ENCODE data around the gene FBXO21. TPM values are rescaled to one million over a fixed set of nuclear protein-coding genes. Genes with fewer than 3 reads are reported as not detected.
"Not testable (repeated sequence)": the region's sequence is repeated elsewhere in the genome, so short reads cannot be mapped to it uniquely, and the experiment has no call there.

The FBXO21 gene
- polyA plus RNA-seq, 4 donors = 58.0 to 64.6 (median 62.3) TPM

- no peak for DNase-seq (ENCODE audit: low read depth in 4 of 4, low spot score in 2 of 4)
These were observed 17.4 kb upstream of the FBXO21 start for GRCh38 chr12:117207675-117208074.

DNA sequence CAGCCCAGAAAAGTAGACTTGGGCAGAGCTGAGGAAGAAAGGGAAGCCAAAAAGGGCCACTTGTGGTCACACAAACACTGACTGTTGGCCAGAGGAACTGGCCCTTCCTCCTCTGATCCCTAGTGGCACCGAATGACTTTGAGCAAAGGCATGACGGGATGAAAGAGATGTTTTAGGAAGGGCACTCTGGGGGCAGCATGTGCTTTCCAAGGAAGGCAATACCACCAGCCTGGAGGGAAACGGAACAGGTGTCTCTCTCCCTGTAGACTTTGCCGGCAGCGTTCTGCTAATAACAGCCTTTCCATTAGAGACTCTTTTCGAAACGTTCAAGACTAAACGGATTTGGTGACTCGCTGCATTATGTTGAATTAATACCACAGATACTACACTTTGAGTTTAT is 12.3 kb upstream of the FBXO21 start:
- no peak for DNase-seq (ENCODE audit: low read depth in 4 of 4, low spot score in 2 of 4)

DNA sequence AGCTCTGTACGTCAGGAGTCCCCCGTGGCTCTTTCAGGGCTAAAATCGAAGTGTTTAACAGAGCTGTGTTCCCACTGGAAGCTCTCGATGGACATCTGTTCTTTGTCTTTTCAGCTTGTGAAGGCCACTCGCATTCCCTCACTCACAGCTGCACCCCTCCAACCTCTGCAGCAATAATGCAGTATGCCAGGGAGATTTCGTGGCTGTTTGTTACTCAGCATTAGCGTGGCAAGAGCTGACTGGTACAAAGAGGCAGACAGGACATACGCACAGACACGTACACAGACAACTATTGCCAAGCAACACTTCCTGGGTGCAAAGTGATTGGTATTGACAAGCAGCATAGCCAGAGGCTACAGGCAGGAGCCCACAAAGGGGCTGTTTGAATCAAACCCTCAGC is 11.8 kb upstream of the FBXO21 start:
- no peak for DNase-seq (ENCODE audit: low read depth in 4 of 4, low spot score in 2 of 4)

DNA sequence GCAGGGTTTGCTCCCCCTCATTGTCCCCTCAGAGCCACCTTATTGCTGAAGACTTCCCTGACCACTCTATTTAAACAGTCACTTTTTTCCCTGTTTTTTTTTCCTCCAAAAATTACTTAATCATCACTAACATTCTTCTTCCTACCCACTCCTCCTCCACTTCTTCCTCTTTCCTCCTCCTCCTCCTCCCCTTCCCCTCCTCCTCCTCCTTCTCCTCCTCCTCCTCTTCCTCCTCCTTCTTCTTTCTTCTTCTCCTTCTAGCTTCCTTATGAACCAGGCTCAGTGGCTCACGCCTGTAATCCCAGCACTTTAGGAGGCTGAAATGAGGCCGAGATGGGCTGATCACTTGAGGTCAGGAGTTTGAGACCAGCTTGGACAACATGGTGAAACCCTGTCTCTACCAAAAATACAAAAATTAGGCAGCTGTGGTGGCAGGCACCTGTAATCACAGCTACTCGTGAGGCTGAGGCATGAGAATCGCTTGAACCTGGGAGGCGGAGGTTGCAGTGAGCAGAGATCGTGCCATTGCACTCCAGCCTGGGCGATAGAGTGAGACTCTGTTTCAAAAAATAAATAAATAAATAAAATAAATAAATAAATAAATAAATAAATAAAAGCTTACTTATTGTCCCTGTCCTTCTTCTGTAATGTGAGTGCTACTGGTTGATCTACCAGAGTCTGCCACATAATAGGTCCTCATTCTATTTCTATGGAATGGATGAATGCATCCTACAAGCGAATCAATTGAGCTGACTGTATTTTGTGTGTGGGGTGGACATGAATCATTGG is 9.9 kb upstream of the FBXO21 start:
- DNase-seq (ENCODE audit: low read depth in 4 of 4, low spot score in 2 of 4) = not testable (repeated sequence)

DNA sequence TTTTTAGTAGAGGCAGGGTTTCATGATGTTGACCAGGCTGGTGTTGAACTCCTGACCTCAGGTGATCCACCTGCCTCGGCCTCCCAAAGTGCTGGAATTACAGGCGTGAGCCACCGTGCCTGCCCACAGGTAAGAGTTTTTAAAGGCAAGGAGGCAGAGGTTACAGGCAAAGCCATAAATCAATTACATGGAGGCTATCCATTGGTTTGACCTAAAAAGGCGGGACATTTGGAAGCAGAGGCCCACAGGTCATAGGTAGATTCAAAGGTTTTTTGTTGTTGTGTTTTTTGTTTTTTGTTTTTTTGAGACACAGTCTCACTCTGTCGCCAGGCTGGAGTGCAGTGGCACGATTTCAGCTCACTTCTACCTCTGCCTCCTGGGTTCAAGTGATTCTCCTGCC is 6.1 kb upstream of the FBXO21 start:
- DNase-seq (ENCODE audit: low read depth in 4 of 4, low spot score in 2 of 4) = not testable (repeated sequence)

DNA sequence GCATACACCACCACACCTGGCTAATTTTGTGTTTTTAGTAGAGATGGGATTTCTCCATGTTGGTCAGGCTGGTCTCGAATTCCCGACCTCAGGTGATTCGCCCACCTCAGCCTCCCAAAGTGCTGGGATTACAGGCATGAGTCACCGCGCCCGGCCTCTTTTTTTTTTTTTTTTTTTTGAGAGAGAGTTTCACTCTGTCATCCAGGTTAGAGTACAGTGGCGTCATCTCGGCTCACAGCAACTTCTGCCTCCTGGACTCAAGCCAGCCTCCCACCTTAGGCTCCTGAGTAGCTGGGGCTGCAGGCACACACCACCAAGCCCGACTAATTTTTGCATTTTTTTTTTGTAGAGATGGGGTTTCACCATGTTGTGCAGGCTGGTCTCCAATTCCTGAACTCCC is 4.8 kb upstream of the FBXO21 start:
- DNase-seq (ENCODE audit: low read depth in 4 of 4, low spot score in 2 of 4) = not testable (repeated sequence)

DNA sequence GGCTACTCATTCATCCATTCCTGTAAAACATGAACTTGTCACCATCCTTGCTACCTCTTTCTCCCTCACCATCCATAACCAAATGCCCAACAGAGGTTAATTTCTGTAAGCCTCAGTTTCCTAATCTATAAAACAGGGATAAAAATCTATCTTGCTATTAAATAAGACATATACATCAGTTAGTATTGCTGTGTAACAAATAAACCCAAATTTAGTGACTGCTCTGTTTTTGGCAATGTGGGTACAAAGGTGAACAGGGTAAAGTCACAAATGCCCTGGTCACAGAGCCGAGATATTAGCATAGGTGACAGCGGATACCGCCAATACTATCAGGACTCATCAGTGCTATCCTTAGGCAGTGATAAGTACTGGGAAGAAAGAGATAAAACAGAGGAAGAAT is 3.6 kb upstream of the FBXO21 start:
- no peak for DNase-seq (ENCODE audit: low read depth in 4 of 4, low spot score in 2 of 4)

GRCh38 chr12:117192581-117192980 is 2.3 kb upstream of the FBXO21 start:
- DNase-seq (ENCODE audit: low read depth in 4 of 4, low spot score in 2 of 4) = not testable (repeated sequence)

GRCh38 chr12:117192057-117192456 is 1.8 kb upstream of the FBXO21 start:
- DNase-seq (ENCODE audit: low read depth in 4 of 4, low spot score in 2 of 4) = no peak

DNA sequence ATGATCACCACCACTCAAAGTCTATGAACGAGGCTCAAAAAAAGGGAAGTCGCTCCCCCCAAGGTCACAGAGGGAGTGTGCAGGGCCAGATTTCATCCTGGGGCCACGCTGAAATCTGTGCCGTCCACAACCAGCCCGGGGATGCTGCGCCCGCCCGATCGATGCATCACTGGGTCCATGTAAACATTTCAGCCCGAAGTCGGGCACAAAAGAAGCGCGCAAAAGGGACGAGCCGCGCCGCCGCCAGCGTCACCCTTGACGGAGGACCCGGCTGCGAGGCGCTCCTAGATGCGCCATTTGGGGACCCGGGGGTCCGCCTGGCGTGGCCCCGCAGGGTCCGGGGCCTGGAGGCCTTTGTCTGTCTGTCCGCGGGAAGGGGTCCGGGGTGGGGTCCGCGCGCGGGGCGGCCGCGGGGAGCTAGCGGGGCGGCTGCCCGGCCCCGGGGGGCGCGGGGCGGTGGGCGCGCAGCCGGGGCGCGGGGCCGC is 503 bp downstream of the FBXO21 start:
- peak in 1 of 4 donors; percentile 43 for DNase-seq (ENCODE audit: low read depth in 4 of 4, low spot score in 2 of 4)

DNA sequence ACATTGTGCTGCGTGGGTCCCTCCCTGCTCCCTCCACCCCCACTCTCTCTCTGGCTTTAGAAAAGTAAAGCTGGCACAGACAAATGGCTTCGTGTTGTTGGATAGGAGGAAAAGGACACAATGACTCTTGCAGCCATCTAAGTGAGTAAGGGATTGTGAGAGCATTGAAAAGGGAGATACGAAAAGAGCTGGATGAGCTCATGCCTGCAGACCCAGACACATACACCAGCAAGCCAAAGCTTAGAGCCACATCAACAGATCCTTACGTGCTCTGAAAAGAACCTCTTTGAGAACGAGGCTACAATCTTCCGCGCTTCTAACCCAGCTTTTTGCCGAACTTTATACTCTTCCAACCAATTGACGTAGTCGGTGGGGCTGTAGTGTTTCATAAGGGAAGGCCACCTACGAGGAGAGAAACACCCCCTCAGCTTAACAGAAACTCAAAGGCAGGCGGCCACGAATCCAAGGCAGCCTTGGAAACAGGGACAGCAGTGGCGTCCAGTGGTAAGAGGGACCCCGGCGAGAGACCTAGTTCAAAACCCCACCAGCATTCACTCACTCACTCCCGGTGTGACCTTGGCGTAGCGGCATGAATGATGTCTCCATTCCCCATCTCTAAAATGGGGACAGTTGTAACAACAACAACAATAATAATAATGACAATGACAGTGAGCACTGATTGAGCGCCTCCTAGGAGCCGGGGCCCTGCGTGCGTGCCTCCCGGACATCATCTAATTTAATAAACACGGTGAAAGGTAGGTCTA is 1.1 kb downstream of the FBXO21 start:
- DNase-seq (ENCODE audit: low read depth in 4 of 4, low spot score in 2 of 4) = peak in 1 of 4 donors; percentile 43

DNA sequence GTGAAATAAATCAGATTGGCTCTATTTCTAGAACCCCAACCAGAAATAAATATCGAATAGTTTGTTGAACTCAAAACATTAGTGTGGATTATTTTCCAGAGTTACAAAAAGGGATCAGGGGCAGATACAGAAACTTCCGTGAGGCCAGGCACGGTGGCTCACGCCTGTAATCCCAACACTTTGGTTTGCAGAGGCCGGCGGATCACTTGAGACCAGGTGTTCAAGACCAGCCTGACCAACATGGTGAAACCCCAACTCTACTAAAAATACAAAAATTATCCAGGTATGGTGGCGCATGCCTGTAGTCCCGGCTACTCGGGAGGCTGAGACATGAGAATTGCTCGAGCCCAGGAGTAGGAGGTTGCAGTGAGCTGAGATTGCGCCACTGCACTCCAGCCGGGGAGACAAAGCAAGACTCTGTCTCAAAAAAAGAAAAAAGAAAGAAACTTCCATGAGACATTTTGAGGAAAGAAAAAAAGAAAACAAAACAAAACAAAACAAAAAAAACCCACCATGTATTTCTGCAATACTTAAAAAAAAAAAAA is 2.1 kb downstream of the FBXO21 start:
- DNase-seq (ENCODE audit: low read depth in 4 of 4, low spot score in 2 of 4) = no peak

- DNase-seq (ENCODE audit: low read depth in 4 of 4, low spot score in 2 of 4) = no peak
These were observed 2.8 kb downstream of the FBXO21 start for GRCh38 chr12:117187421-117187820.

- no peak for DNase-seq (ENCODE audit: low read depth in 4 of 4, low spot score in 2 of 4)
These were observed 7.4 kb downstream of the FBXO21 start for GRCh38 chr12:117182866-117183265.

GRCh38 chr12:117181468-117181843 is 8.8 kb downstream of the FBXO21 start:
- not testable (repeated sequence) for DNase-seq (ENCODE audit: low read depth in 4 of 4, low spot score in 2 of 4)

DNA sequence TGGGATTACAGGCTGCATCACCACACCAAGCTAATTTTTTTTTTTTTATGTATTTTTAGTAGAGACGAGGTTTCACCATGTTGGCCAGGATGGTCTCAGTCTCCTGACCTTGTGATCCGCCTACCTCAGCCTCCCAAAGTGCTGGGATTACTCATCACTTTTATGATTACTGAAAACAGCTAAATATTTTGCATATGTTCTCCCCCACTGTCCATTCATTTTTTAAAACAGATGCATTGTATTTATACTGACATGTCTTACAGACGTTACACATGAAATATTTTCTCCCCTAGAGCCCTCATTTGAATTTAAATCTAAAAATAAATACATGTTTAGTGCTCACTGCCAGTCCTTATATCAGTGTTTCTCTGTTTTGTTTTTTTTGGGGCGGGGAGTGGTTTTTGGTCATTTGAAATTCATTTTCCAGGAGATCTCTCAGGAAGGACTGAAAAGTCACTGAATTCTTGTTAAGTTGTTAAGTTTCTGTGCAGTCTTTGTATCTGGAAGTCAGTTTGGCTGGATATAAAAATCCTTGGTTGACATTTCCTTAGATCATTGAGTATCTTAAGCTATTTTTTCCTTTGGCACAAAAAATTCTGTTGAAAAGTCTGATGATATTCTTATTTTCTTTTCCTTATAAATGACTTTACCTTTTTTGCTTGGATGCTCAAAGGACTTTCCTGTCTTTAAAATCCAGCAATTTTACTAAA is 9.4 kb downstream of the FBXO21 start:
- DNase-seq (ENCODE audit: low read depth in 4 of 4, low spot score in 2 of 4) = no peak

DNA sequence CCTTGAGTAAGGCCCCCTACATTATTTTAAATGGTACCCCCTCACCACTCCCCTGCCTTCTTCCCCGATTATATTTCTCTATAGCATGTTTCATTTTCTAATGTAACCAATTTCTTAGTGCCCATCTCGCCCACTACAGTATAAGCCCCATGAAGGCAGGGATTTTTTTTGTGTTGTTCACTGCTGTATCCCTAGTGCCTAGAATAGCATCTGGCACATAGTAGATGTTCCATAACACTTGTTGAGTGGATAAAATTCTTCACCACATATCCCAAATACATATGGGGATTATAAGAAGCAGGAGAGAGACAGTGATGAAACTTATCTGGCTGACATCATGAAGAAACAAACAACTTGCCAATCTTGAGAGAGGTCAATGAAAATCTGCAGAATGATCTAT is 11.5 kb downstream of the FBXO21 start:
- DNase-seq (ENCODE audit: low read depth in 4 of 4, low spot score in 2 of 4) = no peak

GRCh38 chr12:117178301-117178700 is 12.0 kb downstream of the FBXO21 start:
- DNase-seq (ENCODE audit: low read depth in 4 of 4, low spot score in 2 of 4) = no peak

DNA sequence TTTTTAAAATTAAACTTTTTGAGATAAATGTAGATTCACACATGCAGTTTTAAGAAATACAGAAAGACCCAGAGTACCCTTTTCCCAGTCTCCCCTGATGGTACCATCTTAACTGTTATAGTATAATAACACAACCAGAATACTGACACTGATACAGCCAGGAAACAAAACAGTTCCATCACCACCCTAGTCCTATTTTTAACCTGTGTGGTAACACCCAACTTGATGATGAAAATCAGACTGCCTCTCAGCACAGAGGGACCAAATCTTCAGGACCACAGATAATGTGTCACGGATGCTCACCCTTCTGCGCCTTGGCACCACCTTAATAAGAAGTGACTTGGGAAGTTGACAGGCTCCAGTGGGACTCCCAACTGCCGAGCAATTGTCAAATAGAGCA is 18.1 kb downstream of the FBXO21 start:
- no peak for DNase-seq (ENCODE audit: low read depth in 4 of 4, low spot score in 2 of 4)

GRCh38 chr12:117171499-117172162 is 18.6 kb downstream of the FBXO21 start:
- DNase-seq (ENCODE audit: low read depth in 4 of 4, low spot score in 2 of 4) = no peak

Data from left renal cortex interstitium (tissue), 4 donors.